Duodenal mucosa (tissue), 2 donors: Measurements from ENCODE around the gene ABCA9.

Experiments used
- H3K27ac ChIP-seq: one replicate; pipeline ENCODE4 v1.7.0; 2013; ENCODE audit warnings: low read depth, low read length
- H3K27me3 ChIP-seq, 2 donors: one replicate each; pipeline ENCODE4 v1.7.0; 2013; ENCODE audit warnings: low read length in 2 of 2, control low read depth in 1 of 2; ENCODE audit not compliant: insufficient read depth in 2 of 2, control insufficient read depth in 1 of 2
- H3K36me3 ChIP-seq, 2 donors: one replicate each; pipeline ENCODE4 v1.7.0; 2013; ENCODE audit warnings: low read length in 2 of 2, control low read depth in 1 of 2; ENCODE audit not compliant: insufficient read depth in 2 of 2, control insufficient read depth in 1 of 2
- H3K4me1 ChIP-seq, 2 donors: one replicate each; pipeline ENCODE4 v1.7.0; 2013; ENCODE audit warnings: low read length in 2 of 2, control low read depth in 1 of 2; ENCODE audit not compliant: insufficient read depth in 2 of 2, control insufficient read depth in 1 of 2
- H3K4me3 ChIP-seq, 2 donors: one replicate each; pipeline ENCODE4 v1.7.0; 2013; ENCODE audit warnings: low read length in 2 of 2, low read depth in 1 of 2
- H3K9ac ChIP-seq, 2 donors: one replicate each; pipeline ENCODE4 v1.7.0; 2013; ENCODE audit warnings: low read length in 2 of 2, low read depth in 1 of 2
- H3K9me3 ChIP-seq, 2 donors: one replicate each; pipeline ENCODE4 v1.7.0; 2013; ENCODE audit warnings: low read length in 2 of 2, control low read depth in 1 of 2; ENCODE audit not compliant: control insufficient read depth in 1 of 2

ABCA9 gene

GRCh38 chr17:68941761-68942160 is 119.0 kb downstream of the ABCA9 start:
- Histone ChIP-seq H3K27me3 (no peaks in the 10 kb centered on the region), H3K36me3 (no peaks in the 10 kb centered on the region), H3K9me3 (no peaks in the 10 kb centered on the region), H3K27ac (no peak overlapping the region), H3K4me3 (no peak overlapping the region), H3K4me1 (peaks cover 0 to 5% of the 10 kb centered on the region in 2 donors), H3K9ac (no peak overlapping the region)

- Histone ChIP-seq H3K27ac (no peak overlapping the region), H3K4me3 (no peak overlapping the region), H3K36me3 (no peaks in the 10 kb centered on the region), H3K9me3 (no peaks in the 10 kb centered on the region), H3K9ac (no peak overlapping the region), H3K4me1 (peaks cover 0 to 5% of the 10 kb centered on the region in 2 donors), H3K27me3 (no peaks in the 10 kb centered on the region)
Measured at GRCh38 chr17:68939195-68939594, 121.5 kb downstream of the ABCA9 start.

GRCh38 chr17:68937890-68938514 is 122.7 kb downstream of the ABCA9 start:
- no peaks in the 10 kb centered on the region for H3K36me3 ChIP-seq
- no peak overlapping the region for H3K27ac ChIP-seq

GRCh38 chr17:68927516-68927915 is 133.2 kb downstream of the ABCA9 start:
- Histone ChIP-seq H3K4me1 (no peaks in the 10 kb centered on the region), H3K4me3 (no peak overlapping the region), H3K27me3 (no peaks in the 10 kb centered on the region), H3K27ac (no peak overlapping the region), H3K9me3 (no peaks in the 10 kb centered on the region), H3K9ac (no peak overlapping the region), H3K36me3 (no peaks in the 10 kb centered on the region)

More at GRCh38 chr17:68937890-68938514, 122.7 kb downstream of the ABCA9 start:
- H3K9ac ChIP-seq: no peak overlapping the region
- H3K27me3 ChIP-seq: no peaks in the 10 kb centered on the region
- peak overlapping the region in 1 of 2 donors; percentile 7 for H3K4me3 ChIP-seq
- peaks cover 0 to 5% of the 10 kb centered on the region in 2 donors for H3K4me1 ChIP-seq
- no peaks in the 10 kb centered on the region for H3K9me3 ChIP-seq

GRCh38 chr17:68924793-68925720 is 135.7 kb downstream of the ABCA9 start:
- Histone ChIP-seq H3K27me3 (no peaks in the 10 kb centered on the region), H3K9me3 (no peaks in the 10 kb centered on the region), H3K27ac (no peak overlapping the region), H3K9ac (no peak overlapping the region), H3K4me3 (no peak overlapping the region), H3K36me3 (no peaks in the 10 kb centered on the region), H3K4me1 (no peaks in the 10 kb centered on the region)
